GM23338 (cell line): ENCODE results near the gene HSF5. TPM values are rescaled to one million over a fixed set of nuclear protein-coding genes. Genes with fewer than 3 reads are reported as not detected.

Experiments
- ATAC-seq: fragments of 200-7000 bp; cut with Tn5 transposase; 3 replicates; pipeline ENCODE4 v1.9.1; 2020
- DNase-seq: peaks from one replicate; pipeline ENCODE4 v3.0.0-alpha.2; 2015; ENCODE audit warnings: low spot score
- H2AFZ ChIP-seq: fragments of 200-600 bp; sonication (generic); 2 replicates; pipeline ENCODE4 v1.8.0; 2016; ENCODE audit warnings: antibody characterized with exemption, mild to moderate bottlenecking, moderate library complexity
- H3F3A ChIP-seq: fragments of 200-600 bp; sonication (generic); replicated peaks from 2 replicates; pipeline ENCODE4 v1.8.0; 2017; ENCODE audit warnings: antibody characterized with exemption, mixed run types, low read depth
- H3K27ac ChIP-seq: fragments of 200-600 bp; sonication (generic); 2 replicates; pipeline ENCODE4 v1.6.1; 2016; ENCODE audit warnings: low read depth
- H3K27me3 ChIP-seq: fragments of 200-600 bp; sonication (generic); 2 replicates; pipeline ENCODE4 v1.8.0; 2016; ENCODE audit warnings: mild to moderate bottlenecking, mixed run types, moderate library complexity; ENCODE audit not compliant: insufficient read depth
- H3K36me3 ChIP-seq: fragments of 200-600 bp; sonication (generic); 2 replicates; pipeline ENCODE4 v1.8.0; 2016; ENCODE audit warnings: mild to moderate bottlenecking; ENCODE audit not compliant: insufficient read depth
- H3K4me1 ChIP-seq: fragments of 200-600 bp; sonication (generic); 2 replicates; pipeline ENCODE4 v1.8.0; 2016; ENCODE audit warnings: mild to moderate bottlenecking, moderate library complexity; ENCODE audit not compliant: insufficient read depth
- H3K4me2 ChIP-seq: fragments of 200-600 bp; sonication (generic); 2 replicates; pipeline ENCODE4 v1.7.1; 2017; ENCODE audit warnings: mixed run types
- H3K4me3 ChIP-seq: fragments of 200-600 bp; sonication (generic); 2 replicates; pipeline ENCODE4 v1.6.1; 2016; ENCODE audit warnings: mixed run types
- H3K79me2 ChIP-seq: fragments of 200-600 bp; sonication (generic); replicated peaks from 2 replicates; pipeline ENCODE4 v1.8.0; 2017; ENCODE audit warnings: mild to moderate bottlenecking; ENCODE audit not compliant: insufficient read depth
- H3K9me2 ChIP-seq: fragments of 200-600 bp; sonication (generic); 2 replicates; pipeline ENCODE4 v1.8.0; 2017; ENCODE audit not compliant: insufficient read depth
- H4K20me1 ChIP-seq: fragments of 200-600 bp; sonication (generic); replicated peaks from 2 replicates; pipeline ENCODE4 v1.8.0; 2017; ENCODE audit warnings: mild to moderate bottlenecking; ENCODE audit not compliant: insufficient read depth
- H3K27ac Mint-ChIP-seq: 2 replicates; pipeline ENCODE4 v1.8.0; 2020; ENCODE audit warnings: inconsistent platforms, mild to moderate bottlenecking, moderate library complexity, mixed read lengths
- H3K27me3 Mint-ChIP-seq: 3 replicates; pipeline ENCODE4 v1.8.0; 2022; ENCODE audit warnings: low read depth, mild to moderate bottlenecking, moderate library complexity, mixed read lengths, inconsistent platforms; ENCODE audit not compliant: insufficient read depth, poor library complexity
- H3K36me3 Mint-ChIP-seq: 3 replicates; pipeline ENCODE4 v1.8.0; 2021; ENCODE audit warnings: low read depth, mild to moderate bottlenecking, inconsistent platforms, moderate library complexity, mixed read lengths
- H3K4me1 Mint-ChIP-seq: 3 replicates; pipeline ENCODE4 v1.8.0; 2020; ENCODE audit warnings: mild to moderate bottlenecking, inconsistent platforms, mixed read lengths
- H3K4me3 Mint-ChIP-seq: 3 replicates; pipeline ENCODE4 v1.8.0; 2021; ENCODE audit warnings: moderate library complexity, mild to moderate bottlenecking, inconsistent platforms, mixed read lengths
- H3K9me3 Mint-ChIP-seq: 3 replicates; pipeline ENCODE4 v1.8.0; 2020; ENCODE audit warnings: moderate library complexity, mild to moderate bottlenecking, inconsistent platforms, mixed read lengths
- CREB1 ChIP-seq: fragments of 250-450 bp; sonication (Bioruptor Pico); IDR thresholded peaks from 2 replicates; pipeline ENCODE4 v1.5.0; 2020; ENCODE audit warnings: low read depth, mild to moderate bottlenecking, moderate library complexity
- CTCF ChIP-seq, 2 experiments: fragments of 200-600 bp in 1 of 2; sonication (generic) in 1 of 2; conservative IDR thresholded peaks; 2 replicates each; pipeline versions ENCODE4 v1.5.1 to v1.6.1; 2016 to 2017; ENCODE audit warnings: antibody characterized with exemption in 2 of 2, low read depth in 2 of 2, mild to moderate bottlenecking in 2 of 2, moderate library complexity in 1 of 2
- ETS1 ChIP-seq: IDR thresholded peaks from 2 replicates; pipeline ENCODE4 v1.6.1; 2016; ENCODE audit warnings: antibody characterized with exemption
- EZH2 ChIP-seq: fragments of 200-600 bp; sonication (generic); IDR thresholded peaks from one replicate; pipeline ENCODE4 v1.8.0; 2017; ENCODE audit warnings: antibody characterized with exemption, mild to moderate bottlenecking, low read depth; ENCODE audit not compliant: unreplicated experiment
- EZH2phosphoT487 ChIP-seq: fragments of 200-600 bp; sonication (generic); IDR thresholded peaks from one replicate; pipeline ENCODE4 v1.8.1; 2018; ENCODE audit warnings: antibody characterized with exemption; ENCODE audit not compliant: unreplicated experiment
- JUNB ChIP-seq: IDR thresholded peaks from one replicate; pipeline ENCODE4 v1.6.1; 2016; ENCODE audit warnings: antibody characterized with exemption; ENCODE audit not compliant: unreplicated experiment
- NANOG ChIP-seq: IDR thresholded peaks from 2 replicates; pipeline ENCODE4 v1.6.1; 2016; ENCODE audit warnings: antibody characterized with exemption, borderline replicate concordance
- POLR2AphosphoS5 ChIP-seq: IDR thresholded peaks from 2 replicates; pipeline ENCODE4 v1.6.1; 2016; ENCODE audit warnings: antibody characterized with exemption, low read depth
- REST ChIP-seq: IDR thresholded peaks from one replicate; pipeline ENCODE4 v1.6.1; 2018; ENCODE audit warnings: antibody characterized with exemption; ENCODE audit not compliant: unreplicated experiment
- STAT1 ChIP-seq: IDR thresholded peaks from one replicate; pipeline ENCODE4 v1.6.1; 2016; ENCODE audit warnings: antibody characterized with exemption; ENCODE audit not compliant: unreplicated experiment
- ZNF114 ChIP-seq: fragments of 250-450 bp; sonication (Bioruptor Pico); IDR thresholded peaks from 2 replicates; pipeline ENCODE4 v1.5.0; 2020; ENCODE audit warnings: mild to moderate bottlenecking, moderate library complexity
- ZNF331 ChIP-seq: fragments of 250-450 bp; sonication (Bioruptor Pico); IDR thresholded peaks from 2 replicates; pipeline ENCODE4 v1.5.0; 2020; ENCODE audit warnings: low read depth, mild to moderate bottlenecking, moderate library complexity
- ZNF462 ChIP-seq: fragments of 250-450 bp; sonication (Bioruptor Pico); IDR thresholded peaks from 2 replicates; pipeline ENCODE4 v1.5.0; 2020; ENCODE audit warnings: mild to moderate bottlenecking, moderate library complexity
- polyA plus RNA-seq: library from polyadenylated mRNA; unstranded; fragments of >200 nt; fragmentation: Nextera tagmentation; extraction: Ambion mirVana; gene quantifications from 2 replicates; pipeline ENCODE4 v1.2.1, GENCODE V29; 2016
- total RNA-seq: library from RNA; depleted of rRNA; stranded (reverse); fragments of >200 nt; shearing (Covaris generic); gene quantifications from 2 replicates; pipeline ENCODE4 v1.2.3, GENCODE V29; 2014

HSF5 gene
- total and polyA plus RNA-seq, 2 experiments from 2014 or later = 0.24 TPM; not detected in 1

- Histone ChIP-seq H3K9me2 (no peaks in the 10 kb centered on the region), H3K36me3 (no peaks in the 10 kb centered on the region), H3K27ac (no peak overlapping the region), H3K79me2 (no peaks in the 10 kb centered on the region), H2AFZ (no peak overlapping the region), H3K4me3 (no peak overlapping the region), H3K27me3 (peaks cover 10% of the 10 kb centered on the region), H3K4me2 (no peak overlapping the region), H3K4me1 (no peaks in the 10 kb centered on the region), H3F3A (no peaks in the 10 kb centered on the region), H4K20me1 (no peaks in the 10 kb centered on the region; the same call in 1 of the 2 replicates)
- no peaks in the 10 kb centered on the region for H3K36me3 Mint-ChIP-seq
- H3K27ac Mint-ChIP-seq = no peak overlapping the region
- H3K4me3 Mint-ChIP-seq = no peak overlapping the region
- DNase-seq (no peak), ATAC-seq (no peak)
- peaks cover 6% of the 10 kb centered on the region; the same call in 2 of the 3 replicates for H3K4me1 Mint-ChIP-seq
- H3K9me3 Mint-ChIP-seq = no peaks in the 10 kb centered on the region
- no peaks in the 10 kb centered on the region for H3K27me3 Mint-ChIP-seq
- no peak for TF ChIP-seq NANOG
- no peak for TF ChIP-seq STAT1
- TF ChIP-seq REST = no peak
- no peak for TF ChIP-seq ZNF462 (CRISPR knock-in tag)
- no peak for TF ChIP-seq EZH2phosphoT487
- TF ChIP-seq ETS1 = no peak
- TF ChIP-seq ZNF331 = no peak
- TF ChIP-seq POLR2AphosphoS5 = no peak
- TF ChIP-seq CREB1 (CRISPR knock-in tag) = no peak
- TF ChIP-seq ZNF114 (CRISPR knock-in tag) = no peak
- TF ChIP-seq CTCF (conservative IDR thresholded peaks at IDR 0.05; ENCODE audit: low read depth in 2 of 2) = no peak
- TF ChIP-seq EZH2 = no peak
- TF ChIP-seq JUNB = no peak
Observed at GRCh38 chr17:58410714-58411407, 77.3 kb downstream of the HSF5 start.
